AG10803 (cell line): ENCODE data around the gene SESN2.

Experiments
- DNase-seq: peaks from one replicate; pipeline ENCODE4 v3.0.0; 2010; ENCODE audit warnings: low read depth
- H3K4me3 ChIP-seq: 2 replicates; pipeline ENCODE4 v1.5.1; 2011; ENCODE audit warnings: mild to moderate bottlenecking, low read length, control low read depth
- CTCF ChIP-seq: conservative IDR thresholded peaks from 2 replicates; pipeline ENCODE4 v1.5.1; 2011; ENCODE audit warnings: mild to moderate bottlenecking, low read length, control low read depth, inconsistent platforms

SESN2 gene

GRCh38 chr1:28302247-28302646 lies 42.9 kb downstream of the SESN2 start:
- no peak overlapping the region for H3K4me3 ChIP-seq
- no peak for DNase-seq
- TF ChIP-seq CTCF = no peak

GRCh38 chr1:28306301-28306949 lies 47.1 kb downstream of the SESN2 start:
- DNase-seq = no peak
- H3K4me3 ChIP-seq = no peak overlapping the region
- TF ChIP-seq CTCF = no peak

- no peak for DNase-seq
- no peak for TF ChIP-seq CTCF
Observed at GRCh38 chr1:28308750-28309149, 49.4 kb downstream of the SESN2 start.

GRCh38 chr1:28309702-28310101 lies 50.4 kb downstream of the SESN2 start:
- no peak for DNase-seq
- no peak for TF ChIP-seq CTCF
- H3K4me3 ChIP-seq = no peak overlapping the region

More at GRCh38 chr1:28308750-28309149, 49.4 kb downstream of the SESN2 start:
- no peak overlapping the region for H3K4me3 ChIP-seq

GRCh38 chr1:28313702-28314546 lies 54.6 kb downstream of the SESN2 start:
- H3K4me3 ChIP-seq = no peak overlapping the region
- peak; percentile 44 for DNase-seq
- TF ChIP-seq CTCF = no peak

GRCh38 chr1:28314547-28314941 lies 55.2 kb downstream of the SESN2 start:
- DNase-seq = no peak
- no peak for TF ChIP-seq CTCF
- no peak overlapping the region for H3K4me3 ChIP-seq

GRCh38 chr1:28317014-28317413 lies 57.7 kb downstream of the SESN2 start:
- DNase-seq = no peak
- no peak for TF ChIP-seq CTCF
- H3K4me3 ChIP-seq = no peak overlapping the region
